GM19468 (cell line): ENCODE data around the gene PCAT6.
"Not testable (repeated sequence)": the region's sequence is repeated elsewhere in the genome, so short reads cannot be mapped to it uniquely, and the experiment has no call there.

Experiments
- ATAC-seq: cut with Tn5 transposase; IDR thresholded peaks from one replicate; pipeline ENCODE4 v1.9.1; 2021; ENCODE audit warnings: mild to moderate bottlenecking, moderate library complexity, moderate number of reproducible peaks; ENCODE audit not compliant: unreplicated experiment; ENCODE audit errors: extremely low read depth

PCAT6 gene

GRCh38 chr1:202806845-202807450, 3.8 kb upstream of the PCAT6 start:
- ATAC-seq: no peak

DNA sequence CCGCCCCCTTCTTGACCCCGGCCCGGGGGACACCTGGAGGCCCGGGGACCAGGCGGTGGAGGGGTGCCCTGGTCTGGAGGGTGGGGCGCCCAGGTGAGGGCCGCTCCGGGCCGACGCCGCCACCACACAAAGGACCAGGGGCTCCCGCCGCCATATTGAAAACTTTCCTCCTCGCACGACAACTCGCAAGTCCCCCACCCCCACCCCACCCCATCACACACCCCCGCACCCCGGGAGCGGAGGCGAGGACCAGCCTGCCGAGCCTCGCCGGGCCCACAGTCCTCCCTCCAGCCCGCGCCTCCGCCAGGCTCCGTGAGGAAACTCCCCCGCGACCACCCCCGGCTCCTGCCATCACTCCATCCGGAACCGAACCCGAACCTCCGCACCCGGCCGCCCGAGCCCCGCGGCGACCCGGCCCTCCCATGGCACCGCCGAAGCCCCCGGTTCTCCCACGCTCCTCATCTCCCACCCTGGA, 3.3 kb upstream of the PCAT6 start:
- no peak for ATAC-seq

GRCh38 chr1:202807926-202808757, 2.6 kb upstream of the PCAT6 start, which contains the start of gene KDM5B:
KDM5B (minus strand) TSS chr1:202808421; CDS start chr1:202808305, 116 bp downstream.
- no peak for ATAC-seq

DNA sequence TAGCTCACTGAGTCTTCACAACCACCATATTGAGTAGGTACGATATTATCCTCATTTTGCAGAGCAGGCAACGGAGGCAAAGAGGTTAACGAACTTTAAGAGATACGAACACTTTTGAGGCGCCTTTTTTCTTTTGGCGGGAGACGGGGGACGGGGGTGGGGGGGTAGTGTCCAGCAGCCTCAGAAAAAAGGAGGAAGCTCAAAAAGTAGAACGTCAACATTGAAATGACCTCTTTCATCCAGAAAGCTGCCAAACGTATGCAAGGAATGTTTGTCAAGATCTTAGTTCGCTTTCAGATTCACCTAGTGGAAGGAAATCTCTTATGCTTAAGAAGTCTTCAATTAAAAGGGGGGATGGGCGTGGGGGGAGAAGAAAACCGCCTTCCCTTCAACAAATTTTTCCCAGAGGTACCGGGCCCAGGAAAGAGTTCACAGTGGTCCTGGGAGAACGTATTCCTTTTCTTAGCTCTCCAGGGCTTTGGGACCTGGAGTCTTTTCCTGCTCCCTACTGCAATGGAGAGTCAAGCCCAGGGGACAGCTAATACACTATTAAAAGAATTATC, 1.1 kb upstream of the PCAT6 start:
- no peak for ATAC-seq

DNA sequence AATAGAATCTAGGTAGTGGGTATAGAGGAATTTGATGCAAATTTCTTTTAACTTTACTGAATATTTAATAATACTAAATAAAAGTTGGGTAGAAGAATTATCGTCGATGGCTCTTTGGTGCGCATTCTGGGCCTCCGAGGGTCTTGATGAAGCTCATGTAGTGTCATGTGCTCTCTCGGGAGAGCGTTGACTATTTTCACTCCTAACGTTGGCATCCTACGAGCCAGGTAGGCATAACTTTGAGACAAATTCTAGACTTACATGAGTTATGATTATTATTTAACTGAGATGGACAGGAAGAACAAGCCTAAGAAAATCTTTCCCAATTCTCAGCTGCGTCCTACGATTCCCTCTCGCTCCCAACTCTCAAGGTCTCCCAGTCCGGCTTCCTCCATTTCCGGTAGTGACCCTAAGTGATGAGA, 550 bp upstream of the PCAT6 start:
- ATAC-seq: no peak

DNA sequence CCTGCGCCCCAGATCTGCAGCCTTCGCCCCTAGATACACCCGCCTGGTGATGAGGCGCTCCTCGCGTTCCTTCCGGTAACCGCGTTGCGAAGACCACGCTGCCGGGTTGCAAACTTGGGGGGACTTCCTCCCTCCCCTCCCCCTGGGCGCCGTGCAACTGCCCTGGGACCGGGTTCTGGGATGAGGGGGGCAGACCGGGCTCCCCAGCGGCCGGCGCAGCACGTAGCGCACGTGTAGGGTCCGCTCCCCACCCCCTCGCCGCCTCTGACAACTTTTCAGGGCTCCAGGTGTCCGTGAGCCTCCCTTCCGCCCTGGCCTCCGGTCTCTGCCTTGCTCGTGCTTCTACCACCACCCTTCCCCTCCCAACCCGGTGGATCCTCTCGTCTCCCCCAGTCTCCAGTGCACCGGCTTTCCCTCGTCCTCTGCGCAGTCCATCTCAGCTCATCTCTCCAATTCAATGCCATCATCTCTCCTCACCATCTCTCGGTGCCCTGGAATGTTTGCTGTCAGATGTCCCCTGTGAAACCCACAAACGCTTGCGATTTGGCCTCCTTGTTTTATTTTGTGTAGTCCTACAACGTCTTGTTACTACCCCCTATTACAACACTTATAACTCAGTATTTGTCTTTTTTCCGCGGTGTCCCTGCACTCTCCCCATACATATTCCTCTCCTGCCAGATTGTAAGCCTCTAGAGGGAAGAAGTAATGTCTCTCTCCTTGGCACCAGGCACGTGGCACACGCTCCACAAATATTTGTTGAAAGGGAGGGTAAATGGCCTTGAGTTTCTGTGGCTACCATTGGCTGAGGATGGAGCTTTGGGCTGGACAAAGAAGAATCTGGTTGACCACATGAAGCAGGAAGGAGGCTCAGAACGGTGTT, 782 bp downstream of the PCAT6 start:
- no peak for ATAC-seq

DNA sequence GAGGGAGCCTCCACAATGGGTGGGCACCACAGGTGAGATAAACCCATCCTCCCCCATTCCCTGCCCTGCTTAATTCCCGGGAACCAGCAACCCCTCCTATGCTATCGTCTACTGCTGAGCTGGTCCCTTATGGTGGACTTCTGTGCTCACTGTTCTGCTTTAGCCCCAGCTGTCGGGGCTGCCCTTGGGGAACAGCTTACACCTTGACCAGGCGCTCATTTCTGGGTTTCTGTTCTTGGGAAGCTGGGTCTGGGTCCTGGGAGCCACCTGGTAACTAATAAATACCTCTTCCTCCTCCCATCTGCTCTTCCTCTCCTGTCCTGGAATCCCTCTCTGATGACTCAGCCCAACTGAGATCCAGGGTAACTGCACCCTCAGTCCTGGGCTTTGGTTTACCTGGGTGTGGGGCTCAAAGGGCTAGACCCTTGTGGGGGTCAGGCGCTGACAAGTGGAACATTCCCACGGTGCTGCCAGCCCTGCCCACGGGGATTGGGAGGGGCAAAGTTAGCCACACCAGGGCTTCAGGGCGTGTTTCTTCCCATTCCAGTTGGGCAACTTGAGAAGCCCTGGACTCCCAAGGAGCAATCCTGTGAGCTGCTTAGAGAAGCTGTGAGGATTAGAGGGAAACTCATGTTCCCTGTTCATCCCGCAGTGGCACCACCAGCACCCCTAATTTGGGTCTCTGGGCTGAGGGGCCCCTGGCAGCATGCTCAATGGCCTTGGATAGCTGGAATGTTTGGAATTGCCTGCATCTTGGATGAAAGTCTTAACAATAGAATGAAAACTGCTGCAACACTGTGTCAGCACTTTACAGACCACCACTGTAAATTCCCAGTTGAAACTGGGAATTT, 1.6 kb downstream of the PCAT6 start:
- no peak for ATAC-seq

- no peak for ATAC-seq
These were observed 4.4 kb downstream of the PCAT6 start for GRCh38 chr1:202815120-202815519.

GRCh38 chr1:202818819-202819218, 8.1 kb downstream of the PCAT6 start:
- ATAC-seq: no peak

- no peak for ATAC-seq
These were observed 10.7 kb downstream of the PCAT6 start for GRCh38 chr1:202821467-202821866.

- no peak for ATAC-seq
These were observed 15.0 kb downstream of the PCAT6 start for GRCh38 chr1:202825748-202826147.

GRCh38 chr1:202829223-202829622, 18.5 kb downstream of the PCAT6 start:
- ATAC-seq: not testable (repeated sequence)

DNA sequence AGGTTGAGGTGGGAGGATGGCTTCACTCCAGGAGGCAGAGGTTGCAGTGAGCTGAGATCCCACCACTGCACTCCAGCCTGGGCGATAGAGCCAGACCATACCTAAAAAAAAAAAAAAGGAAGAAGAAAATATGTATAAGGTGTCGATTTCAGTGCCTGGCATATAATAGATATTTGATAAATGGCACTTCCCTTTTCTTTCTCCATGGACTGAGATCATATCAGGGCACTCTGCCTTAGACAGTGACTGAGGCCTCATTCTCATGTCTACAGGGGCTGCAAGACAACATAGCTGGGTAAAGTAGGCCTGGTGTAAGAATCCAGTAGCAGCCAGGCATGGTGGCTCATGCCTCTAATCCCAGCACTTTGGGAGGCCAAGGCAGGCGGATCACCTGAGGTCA, 21.2 kb downstream of the PCAT6 start:
- ATAC-seq: no peak

- ATAC-seq: no peak
These were observed 24.2 kb downstream of the PCAT6 start for GRCh38 chr1:202834771-202835547.

DNA sequence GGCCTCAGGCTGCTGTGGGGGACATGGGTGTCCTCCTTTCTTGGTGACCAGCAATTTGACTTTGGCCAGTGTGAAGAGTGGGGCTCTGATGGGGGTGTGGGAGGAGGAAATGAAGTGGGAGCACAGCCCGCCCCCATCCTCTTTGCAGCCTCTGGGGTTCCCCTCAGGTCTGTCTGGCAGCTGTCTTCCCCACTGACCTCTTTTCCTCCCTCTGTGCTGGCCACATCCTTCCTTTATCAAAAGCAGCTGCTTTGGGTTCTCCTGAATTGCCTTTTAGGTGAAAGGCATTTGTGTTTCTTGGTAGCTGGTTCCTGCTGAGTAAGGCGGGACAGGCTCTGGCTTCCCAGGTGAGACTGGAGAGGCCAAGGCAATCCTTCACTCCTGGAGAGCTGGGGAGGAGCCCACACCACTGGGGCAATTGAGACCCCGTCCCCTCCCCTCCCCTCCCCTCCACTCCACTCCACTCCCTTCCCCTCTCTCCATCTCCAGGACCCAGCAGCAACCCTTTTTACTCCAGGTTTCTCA, 24.9 kb downstream of the PCAT6 start:
- ATAC-seq: no peak

DNA sequence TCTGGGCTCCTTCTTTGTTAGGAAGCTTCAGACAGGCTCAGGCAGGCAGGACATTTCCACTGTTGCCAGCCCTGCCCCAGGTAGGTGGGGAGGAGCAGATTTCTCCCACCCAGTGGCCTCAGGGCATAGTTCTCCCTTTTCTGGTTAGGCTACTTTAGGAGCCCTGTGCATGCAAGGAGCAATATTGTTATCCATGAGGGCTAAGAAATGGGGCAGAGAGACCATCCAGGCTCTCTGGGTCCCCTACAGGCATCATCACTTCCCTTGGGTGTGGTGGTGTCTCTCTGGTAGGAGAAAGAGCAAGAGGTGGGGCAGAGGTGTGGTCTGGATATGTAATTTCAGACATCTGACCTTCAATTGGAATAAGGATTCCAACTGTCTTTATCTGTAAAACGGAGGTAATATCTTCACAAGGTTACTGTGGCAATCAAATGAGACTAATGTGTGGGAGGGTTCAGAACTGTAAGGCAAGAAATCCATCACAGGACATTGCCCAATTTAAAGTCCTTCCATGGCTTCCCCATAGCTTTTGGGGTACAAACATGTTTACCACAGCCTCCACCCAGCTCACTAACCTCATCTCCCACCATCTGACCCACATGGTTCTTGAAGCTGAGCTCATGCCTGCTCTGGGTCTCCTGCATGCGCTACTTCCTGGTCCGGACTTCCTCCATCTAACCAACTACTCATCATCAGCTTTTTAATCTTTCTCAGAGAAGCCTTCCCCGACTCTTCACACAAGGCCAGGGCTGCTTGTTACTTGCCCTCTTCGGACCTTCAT, 26.1 kb downstream of the PCAT6 start:
- ATAC-seq: no peak

DNA sequence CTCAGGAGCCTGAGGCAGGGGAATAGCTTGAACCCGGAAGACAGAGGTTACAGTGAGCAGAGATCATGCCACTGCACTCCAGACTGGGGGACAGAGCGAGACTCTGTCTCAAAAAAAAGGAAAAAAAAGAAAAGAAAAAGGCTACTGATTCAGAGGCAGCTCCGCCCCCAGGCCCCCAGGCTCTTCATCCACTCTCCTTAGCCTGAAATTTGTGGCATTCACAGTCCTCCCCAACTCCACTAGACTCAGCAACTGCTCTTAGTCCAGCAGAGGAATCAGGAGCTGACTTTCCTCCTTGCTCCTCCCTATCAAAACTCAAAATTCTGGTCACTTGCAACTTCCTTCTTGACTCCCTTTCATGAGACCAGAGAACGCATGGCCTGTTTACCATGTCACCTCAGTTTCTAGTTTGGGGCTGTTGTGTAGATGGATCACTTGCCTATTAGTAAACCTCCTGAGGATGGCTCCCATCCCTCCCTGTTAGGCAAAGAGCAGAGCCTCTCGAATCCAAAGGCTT, 27.1 kb downstream of the PCAT6 start:
- ATAC-seq: no peak
